GM12891 (cell line): Measurements from ENCODE around the gene SFXN2.
A peak's percentile ranks its signal among the peaks of the same experiment; 100 is the strongest.

Experiments
- DNase-seq: peaks from one replicate; pipeline ENCODE4 v3.0.0; 2011; ENCODE audit warnings: low spot score; ENCODE audit not compliant: insufficient read length
- FAIRE-seq: peaks from 2 replicates; lab custom pipeline; 2011; peaks lifted over from hg19 to GRCh38; lab: Jason Lieb, UNC
- PAX5 ChIP-seq: IDR thresholded peaks from 2 replicates; pipeline ENCODE4 v1.6.1; 2011; ENCODE audit warnings: low read length, moderate library complexity, mild to moderate bottlenecking; ENCODE audit not compliant: insufficient read depth, severe bottlenecking
- POLR2A ChIP-seq: IDR thresholded peaks from 2 replicates; pipeline ENCODE4 v1.6.1; 2011; ENCODE audit warnings: low read depth, low read length, control low read depth
- POLR2AphosphoS5 ChIP-seq: IDR thresholded peaks from 2 replicates; pipeline ENCODE4 v1.6.1; 2011; ENCODE audit warnings: low read depth, low read length, control low read depth
- POU2F2 ChIP-seq: IDR thresholded peaks from 2 replicates; pipeline ENCODE4 v1.6.1; 2011; ENCODE audit warnings: low read depth, mild to moderate bottlenecking, control low read depth, low read length, moderate library complexity
- SPI1 ChIP-seq: IDR thresholded peaks from 2 replicates; pipeline ENCODE4 v1.6.1; 2011; ENCODE audit warnings: low read depth, low read length, control low read depth
- TAF1 ChIP-seq: IDR thresholded peaks from 2 replicates; pipeline ENCODE4 v1.6.1; 2011; ENCODE audit warnings: low read depth, low read length, control low read depth

SFXN2 gene

GRCh38 chr10:102673819-102674511, 40.5 kb upstream of the SFXN2 start:
- FAIRE-seq = peak; percentile 88
- no peak for TF ChIP-seq POU2F2
- TF ChIP-seq TAF1 = no peak
- no peak for TF ChIP-seq POLR2AphosphoS5
- DNase-seq = peak; percentile 60

- TF ChIP-seq POLR2AphosphoS5 = no peak
- TF ChIP-seq SPI1 = no peak
- TF ChIP-seq TAF1 = no peak
- no peak for TF ChIP-seq POU2F2
- TF ChIP-seq POLR2A = no peak
- TF ChIP-seq PAX5 = no peak
- DNase-seq (no peak), FAIRE-seq (no peak)
Observed at GRCh38 chr10:102674566-102674965, 39.9 kb upstream of the SFXN2 start.

GRCh38 chr10:102675011-102675665, 39.3 kb upstream of the SFXN2 start:
- FAIRE-seq = no peak
- TF ChIP-seq SPI1 (no peak), POLR2AphosphoS5 (no peak), POU2F2 (no peak), PAX5 (no peak), TAF1 (no peak), POLR2A (no peak)
- no peak for DNase-seq

DNA sequence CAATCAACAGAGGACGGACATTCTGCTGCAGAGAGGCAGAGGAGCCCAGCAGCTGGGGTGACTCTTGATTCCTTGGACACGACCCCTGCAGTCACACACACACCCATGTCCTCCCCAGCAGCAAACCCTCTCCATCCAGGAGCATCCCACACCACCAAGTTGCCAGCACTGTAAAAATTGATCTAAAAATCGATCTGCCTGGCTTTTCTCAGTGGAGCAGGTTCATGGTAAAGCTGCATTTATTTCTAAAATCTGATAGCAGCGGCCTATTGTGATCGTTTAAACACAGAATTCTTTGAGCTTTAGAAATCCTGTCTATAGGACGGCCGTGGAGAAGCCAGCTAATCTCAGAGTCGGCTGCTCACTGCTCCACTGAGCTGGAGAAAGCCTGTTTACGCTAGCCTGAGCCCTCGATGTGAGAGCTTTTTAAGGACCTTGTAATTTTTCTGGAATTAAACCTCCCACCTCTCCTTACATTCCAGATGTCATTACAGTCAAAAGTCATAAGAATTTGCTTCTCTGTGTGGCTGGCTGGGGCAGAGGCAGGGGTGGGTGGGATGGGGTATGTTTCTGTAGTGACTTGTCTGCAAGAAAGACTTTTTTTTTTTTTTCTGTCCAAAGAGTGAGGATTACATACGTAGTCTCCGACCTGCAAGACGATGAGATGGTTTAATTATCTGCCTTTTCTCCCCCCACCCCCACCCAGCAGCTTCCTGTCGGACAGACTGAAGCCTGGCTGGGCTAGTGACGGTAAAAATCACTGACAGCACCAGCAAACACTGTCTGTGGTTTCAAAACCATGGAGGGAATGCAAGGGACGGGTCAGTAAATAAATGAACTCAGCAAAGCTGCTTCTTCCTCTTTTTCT, 38.5 kb upstream of the SFXN2 start:
- DNase-seq = no peak
- FAIRE-seq = no peak
- peak; percentile 48; the same call in 1 of the 2 replicates for TF ChIP-seq SPI1
- no peak for TF ChIP-seq POU2F2
- no peak for TF ChIP-seq PAX5

GRCh38 chr10:102676534-102677315, 37.7 kb upstream of the SFXN2 start:
- no peak for DNase-seq
- FAIRE-seq = no peak
- TF ChIP-seq POU2F2 (no peak), POLR2AphosphoS5 (no peak), PAX5 (no peak), SPI1 (no peak), TAF1 (no peak), POLR2A (no peak)

GRCh38 chr10:102677331-102678067, 36.9 kb upstream of the SFXN2 start:
- TF ChIP-seq POLR2AphosphoS5 (no peak), POU2F2 (no peak), TAF1 (no peak), POLR2A (no peak), PAX5 (no peak), SPI1 (no peak)
- DNase-seq = no peak
- FAIRE-seq = no peak

GRCh38 chr10:102678068-102678400, 36.4 kb upstream of the SFXN2 start:
- DNase-seq (no peak), FAIRE-seq (no peak)
- TF ChIP-seq POU2F2 = no peak
- TF ChIP-seq SPI1 = no peak
- no peak for TF ChIP-seq TAF1
- no peak for TF ChIP-seq POLR2AphosphoS5
- no peak for TF ChIP-seq PAX5
- TF ChIP-seq POLR2A = no peak

DNA sequence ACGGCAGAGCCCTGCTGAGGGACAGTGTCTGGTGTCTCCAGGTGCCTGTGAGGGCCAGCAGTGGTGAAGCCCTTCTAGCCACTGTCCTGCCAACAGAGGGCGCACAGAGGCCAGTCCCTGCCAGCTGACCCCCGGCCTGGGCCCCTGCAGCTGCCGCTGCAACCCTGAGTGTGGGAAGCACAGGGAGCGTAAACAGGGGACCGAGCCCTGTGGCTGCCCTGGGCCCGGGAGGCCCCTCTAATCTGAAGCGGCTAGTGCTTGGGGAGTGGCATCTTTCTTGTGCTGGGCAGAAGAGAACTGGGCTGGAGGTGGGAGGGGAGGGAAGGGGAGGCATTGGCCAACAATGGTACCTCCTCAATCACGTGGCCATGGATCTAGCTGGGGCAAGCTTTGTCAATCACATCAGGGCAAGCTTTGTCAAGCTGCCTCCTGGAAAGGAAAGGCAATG, 35.6 kb upstream of the SFXN2 start:
- FAIRE-seq = no peak
- no peak for TF ChIP-seq POLR2AphosphoS5
- no peak for TF ChIP-seq POLR2A
- no peak for TF ChIP-seq SPI1
- no peak for TF ChIP-seq PAX5
- no peak for TF ChIP-seq TAF1
- no peak for TF ChIP-seq POU2F2
- no peak for DNase-seq
